Vagina (tissue), 2 donors: ENCODE measurements around the gene DICER1. TPM values are rescaled to one million over a fixed set of nuclear protein-coding genes. Genes with fewer than 3 reads are reported as not detected.

ENCODE experiments used
- DNase-seq, 2 donors: peaks; one replicate each; pipeline ENCODE4 v3.0.0-alpha.2; 2017; ENCODE audit errors: extremely low spot score in 2 of 2
- H3K27ac ChIP-seq: fragments of 200-600 bp; sonication (generic); one replicate; pipeline ENCODE4 v1.5.1; 2019
- H3K27me3 ChIP-seq: fragments of 200-600 bp; sonication (generic); one replicate; pipeline ENCODE4 v1.5.1; 2019
- H3K36me3 ChIP-seq, 2 donors: fragments of 200-600 bp; sonication (generic); one replicate each; pipeline ENCODE4 v1.5.1; 2017 to 2019
- H3K4me1 ChIP-seq: fragments of 200-600 bp; sonication (generic); one replicate; pipeline ENCODE4 v1.5.1; 2019
- H3K4me3 ChIP-seq, 2 donors: fragments of 200-600 bp; sonication (generic); 1 replicate in 1 of 2; 2 replicates in 1 of 2; pipeline ENCODE4 v1.5.1; 2016 to 2019
- H3K9me3 ChIP-seq: fragments of 200-600 bp; sonication (generic); one replicate; pipeline ENCODE4 v1.5.1; 2019
- CTCF ChIP-seq, 3 experiments: fragments of 450-650 bp in 2 of 3; fragments of 200-600 bp in 1 of 3; sonication (generic) in 1 of 3; IDR thresholded peaks; one replicate each; pipeline ENCODE4 v1.5.1; 2017 to 2019; ENCODE audit warnings: antibody characterized with exemption in 3 of 3, mild to moderate bottlenecking in 2 of 3, moderate library complexity in 2 of 3
- POLR2A ChIP-seq, 2 donors: fragments of 450-650 bp; IDR thresholded peaks; one replicate each; pipeline ENCODE4 v1.6.1; 2017; ENCODE audit warnings: antibody characterized with exemption in 2 of 2, mild to moderate bottlenecking in 2 of 2, moderate library complexity in 2 of 2
- POLR2AphosphoS5 ChIP-seq, 2 donors: sonication (generic); formaldehyde crosslinking; IDR thresholded peaks; one replicate each; pipeline ENCODE4 v1.9.0; 2017; ENCODE audit warnings: antibody characterized with exemption in 2 of 2, mild to moderate bottlenecking in 2 of 2, low read depth in 1 of 2; ENCODE audit not compliant: insufficient read depth in 1 of 2
- intact Hi-C: fragments of 100-400 bp; cut with DNase I; formaldehyde crosslinking; loops from one replicate; pipeline ENCODE4 v1.15.1; 2023
- total RNA-seq: library from RNA; depleted of rRNA; stranded (reverse); fragments of >200 nt; gene quantifications from one replicate; pipeline ENCODE4 v1.2.3, GENCODE V29; 2016

DICER1 gene
- total RNA-seq, 1 donor from 2014 or later = 68.3 TPM

GRCh38 chr14:95185033-95185766 lies 27.9 kb upstream of the DICER1 start:
- Histone ChIP-seq H3K27me3 (no peaks in the 10 kb centered on the region), H3K4me3 (no peak overlapping the region), H3K4me1 (peaks cover 26% of the 10 kb centered on the region), H3K27ac (peak overlapping the region; percentile 31), H3K36me3 (no peaks in the 10 kb centered on the region), H3K9me3 (no peaks in the 10 kb centered on the region)
- intact Hi-C loops = no loop called here
- TF ChIP-seq POLR2AphosphoS5 (IDR thresholded peaks at IDR 0.05; ENCODE audit: insufficient read depth in 1 of 2, low read depth in 1 of 2) (peak in 1 of 2 donors; percentile 65), CTCF (IDR thresholded peaks at IDR 0.05) (no peak)
- no peak for DNase-seq

GRCh38 chr14:95184413-95184790 lies 27.1 kb upstream of the DICER1 start:
- no peak for TF ChIP-seq POLR2A (IDR thresholded peaks at IDR 0.05)
- no peak for TF ChIP-seq CTCF (IDR thresholded peaks at IDR 0.05)
- no peak for TF ChIP-seq POLR2AphosphoS5 (IDR thresholded peaks at IDR 0.05; ENCODE audit: insufficient read depth in 1 of 2, low read depth in 1 of 2)
- Histone ChIP-seq H3K4me1 (peaks cover 21% of the 10 kb centered on the region), H3K27me3 (no peaks in the 10 kb centered on the region), H3K27ac (no peak overlapping the region), H3K9me3 (no peaks in the 10 kb centered on the region), H3K4me3 (no peak overlapping the region), H3K36me3 (no peaks in the 10 kb centered on the region)
- intact Hi-C loops = no loop called here
- no peak for DNase-seq

- Histone ChIP-seq H3K9me3 (no peaks in the 10 kb centered on the region), H3K4me1 (peaks cover 21% of the 10 kb centered on the region), H3K36me3 (no peaks in the 10 kb centered on the region), H3K27me3 (no peaks in the 10 kb centered on the region), H3K27ac (no peak overlapping the region), H3K4me3 (no peak overlapping the region)
- intact Hi-C loops = no loop called here
- TF ChIP-seq POLR2AphosphoS5 (IDR thresholded peaks at IDR 0.05; ENCODE audit: insufficient read depth in 1 of 2, low read depth in 1 of 2) (peak in 1 of 2 donors; percentile 11), POLR2A (IDR thresholded peaks at IDR 0.05) (no peak), CTCF (IDR thresholded peaks at IDR 0.05) (no peak)
- no peak for DNase-seq
These were observed 26.4 kb upstream of the DICER1 start for GRCh38 chr14:95183532-95184412.

GRCh38 chr14:95183082-95183481 lies 25.8 kb upstream of the DICER1 start:
- intact Hi-C loops = no loop called here
- Histone ChIP-seq H3K9me3 (no peaks in the 10 kb centered on the region), H3K27me3 (no peaks in the 10 kb centered on the region), H3K4me3 (no peak overlapping the region), H3K36me3 (no peaks in the 10 kb centered on the region), H3K27ac (no peak overlapping the region), H3K4me1 (peaks cover 21% of the 10 kb centered on the region)
- no peak for TF ChIP-seq POLR2A (IDR thresholded peaks at IDR 0.05)
- no peak for TF ChIP-seq CTCF (IDR thresholded peaks at IDR 0.05)
- TF ChIP-seq POLR2AphosphoS5 (IDR thresholded peaks at IDR 0.05; ENCODE audit: insufficient read depth in 1 of 2, low read depth in 1 of 2) = no peak
- DNase-seq = no peak
